Endothelial cell (in vitro differentiated cells): Measurements from ENCODE around the gene MXD4. TPM values are rescaled to one million over a fixed set of nuclear protein-coding genes. Genes with fewer than 3 reads are reported as not detected.
A peak's percentile ranks its signal among the peaks of the same experiment; 100 is the strongest.

Experiments
- DNase-seq: peaks from one replicate; pipeline ENCODE4 v3.0.0; 2021; ENCODE audit warnings: low spot score
- H3K27ac Mint-ChIP-seq: one replicate; pipeline ENCODE4 v1.8.0; 2021; ENCODE audit warnings: mixed read lengths, inconsistent platforms; ENCODE audit not compliant: unreplicated experiment
- H3K27me3 Mint-ChIP-seq: one replicate; pipeline ENCODE4 v1.8.0; 2021; ENCODE audit warnings: mild to moderate bottlenecking, moderate library complexity, mixed read lengths, inconsistent platforms; ENCODE audit not compliant: unreplicated experiment
- H3K36me3 Mint-ChIP-seq: one replicate; pipeline ENCODE4 v1.8.0; 2021; ENCODE audit warnings: mild to moderate bottlenecking, low read depth, mixed read lengths, inconsistent platforms; ENCODE audit not compliant: unreplicated experiment
- H3K4me1 Mint-ChIP-seq: one replicate; pipeline ENCODE4 v1.8.0; 2021; ENCODE audit warnings: mild to moderate bottlenecking, mixed read lengths, inconsistent platforms; ENCODE audit not compliant: unreplicated experiment
- H3K4me3 Mint-ChIP-seq: one replicate; pipeline ENCODE4 v1.8.0; 2021; ENCODE audit warnings: mild to moderate bottlenecking, mixed read lengths, inconsistent platforms; ENCODE audit not compliant: unreplicated experiment
- H3K9me3 Mint-ChIP-seq: one replicate; pipeline ENCODE4 v1.8.0; 2021; ENCODE audit warnings: mixed read lengths, inconsistent platforms; ENCODE audit not compliant: unreplicated experiment
- total RNA-seq: library from RNA; stranded (reverse); fragmentation: NEBNext Ultra II Directional; extraction: Animal tissue kit (Norgen Biotek cat#: 25700); gene quantifications from one replicate; pipeline ENCODE4 v1.2.1, GENCODE V29; 2021; ENCODE audit not compliant: unreplicated experiment
- TF ChIP-seq, protein P1 (sequence below): fragments of 200-600 bp; sonication (generic); IDR thresholded peaks from one replicate; pipeline ENCODE4 v1.5.0; 2021; ENCODE audit warnings: antibody characterized with exemption; ENCODE audit not compliant: unreplicated experiment

The MXD4 gene
- total RNA-seq, 1 donor from 2014 or later, result 93.5 TPM

DNA sequence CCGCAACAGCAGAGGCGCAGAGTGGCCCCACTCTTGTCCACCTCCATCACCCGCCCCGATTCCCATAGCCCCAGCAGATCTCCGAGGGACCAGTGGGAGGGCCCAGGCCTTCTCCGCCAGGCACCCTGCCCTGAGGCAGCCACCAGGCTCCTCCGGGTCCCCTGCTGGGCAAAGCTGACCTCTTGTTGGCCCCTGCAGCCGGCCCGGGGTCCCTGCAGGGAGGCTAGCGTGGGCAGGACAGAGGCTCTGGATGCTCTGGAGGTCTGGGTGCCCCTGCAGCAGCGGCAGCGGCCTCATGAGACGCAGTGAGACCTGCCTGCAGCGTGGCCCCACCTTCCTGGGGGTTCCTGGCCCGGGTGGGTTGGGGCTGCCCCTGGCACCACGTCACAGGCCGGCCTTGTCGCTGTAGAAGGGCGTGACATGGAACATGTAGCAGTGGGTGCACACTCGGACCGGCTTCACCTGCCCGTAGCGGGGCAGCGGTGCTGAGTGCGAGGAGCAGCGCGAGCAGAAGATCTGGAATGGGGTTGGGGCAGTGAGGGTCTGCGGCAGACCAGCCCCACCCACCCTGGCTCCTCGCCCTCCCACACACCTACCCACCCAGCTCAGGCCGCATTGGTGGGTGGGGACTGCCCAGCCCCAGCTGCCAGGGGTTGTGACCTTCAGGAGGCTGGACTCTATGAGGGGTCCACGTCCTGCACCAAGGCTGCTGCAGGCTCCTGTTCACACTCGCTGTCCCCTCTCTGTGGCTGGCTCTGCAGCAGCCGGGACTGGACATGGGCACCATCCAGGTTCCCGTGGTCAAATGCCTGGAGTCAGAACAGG lies 8.6 kb upstream of the MXD4 start:
- Mint-ChIP-seq H3K27me3 (peaks cover 14% of the 10 kb centered on the region), H3K27ac (no peak overlapping the region), H3K4me1 (no peaks in the 10 kb centered on the region), H3K9me3 (no peaks in the 10 kb centered on the region), H3K36me3 (peaks cover 4% of the 10 kb centered on the region), H3K4me3 (no peak overlapping the region)
- no peak for DNase-seq
- TF ChIP-seq, protein P1, sequence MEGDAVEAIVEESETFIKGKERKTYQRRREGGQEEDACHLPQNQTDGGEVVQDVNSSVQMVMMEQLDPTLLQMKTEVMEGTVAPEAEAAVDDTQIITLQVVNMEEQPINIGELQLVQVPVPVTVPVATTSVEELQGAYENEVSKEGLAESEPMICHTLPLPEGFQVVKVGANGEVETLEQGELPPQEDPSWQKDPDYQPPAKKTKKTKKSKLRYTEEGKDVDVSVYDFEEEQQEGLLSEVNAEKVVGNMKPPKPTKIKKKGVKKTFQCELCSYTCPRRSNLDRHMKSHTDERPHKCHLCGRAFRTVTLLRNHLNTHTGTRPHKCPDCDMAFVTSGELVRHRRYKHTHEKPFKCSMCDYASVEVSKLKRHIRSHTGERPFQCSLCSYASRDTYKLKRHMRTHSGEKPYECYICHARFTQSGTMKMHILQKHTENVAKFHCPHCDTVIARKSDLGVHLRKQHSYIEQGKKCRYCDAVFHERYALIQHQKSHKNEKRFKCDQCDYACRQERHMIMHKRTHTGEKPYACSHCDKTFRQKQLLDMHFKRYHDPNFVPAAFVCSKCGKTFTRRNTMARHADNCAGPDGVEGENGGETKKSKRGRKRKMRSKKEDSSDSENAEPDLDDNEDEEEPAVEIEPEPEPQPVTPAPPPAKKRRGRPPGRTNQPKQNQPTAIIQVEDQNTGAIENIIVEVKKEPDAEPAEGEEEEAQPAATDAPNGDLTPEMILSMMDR, result no peak

DNA sequence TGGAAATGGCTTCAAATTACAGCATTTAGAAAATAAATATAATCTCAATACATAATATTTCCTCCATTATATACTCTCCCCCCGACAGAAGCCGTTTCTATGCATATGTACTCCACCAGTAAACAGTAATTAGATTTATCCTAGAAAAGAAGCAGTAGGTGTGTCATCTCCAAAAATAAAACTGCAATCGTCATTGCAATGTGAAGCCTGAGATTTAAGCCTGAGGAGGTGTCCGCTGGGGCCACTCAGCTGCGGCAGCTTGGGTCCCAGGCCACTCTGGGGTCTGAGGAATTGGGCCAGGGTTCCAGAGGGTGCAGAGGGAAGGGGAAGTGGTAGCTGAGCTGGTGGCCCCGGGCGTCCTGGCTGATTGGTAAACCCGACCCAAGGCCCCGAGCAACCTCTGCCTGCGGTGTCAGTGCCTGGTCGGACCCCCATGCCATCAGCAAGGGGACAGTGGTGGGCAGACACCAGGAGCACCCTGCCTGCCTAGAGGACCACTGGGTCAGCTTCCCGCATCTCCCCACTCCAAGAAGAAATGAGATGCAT lies 7.8 kb upstream of the MXD4 start:
- TF ChIP-seq, protein P1, result no peak
- Mint-ChIP-seq H3K27me3 (peaks cover 14% of the 10 kb centered on the region), H3K36me3 (peaks cover 4% of the 10 kb centered on the region), H3K4me3 (no peak overlapping the region), H3K4me1 (no peaks in the 10 kb centered on the region), H3K9me3 (no peaks in the 10 kb centered on the region), H3K27ac (peak overlapping the region; percentile 52)
- no peak for DNase-seq

DNA sequence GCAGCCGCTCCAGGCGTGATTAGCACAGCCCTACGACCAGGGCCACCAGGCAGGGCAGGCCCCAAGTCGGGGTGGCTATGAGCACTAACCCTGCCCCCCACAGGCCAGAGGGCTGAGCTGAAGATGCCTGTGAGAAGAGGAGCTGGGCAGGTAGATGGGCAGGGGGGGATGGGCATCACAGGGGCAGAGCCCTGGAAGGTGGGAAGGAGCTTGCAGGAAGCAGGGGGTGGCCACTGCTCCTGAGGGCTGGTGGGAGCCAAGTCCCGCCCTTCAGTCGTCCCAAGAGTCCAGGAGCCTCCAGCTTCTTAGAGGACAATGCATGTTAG lies 7.3 kb upstream of the MXD4 start:
- Mint-ChIP-seq H3K9me3 (no peaks in the 10 kb centered on the region), H3K36me3 (peaks cover 4% of the 10 kb centered on the region), H3K27me3 (peaks cover 10% of the 10 kb centered on the region), H3K4me3 (no peak overlapping the region), H3K27ac (no peak overlapping the region), H3K4me1 (no peaks in the 10 kb centered on the region)
- TF ChIP-seq, protein P1, result no peak
- DNase-seq, result no peak

DNA sequence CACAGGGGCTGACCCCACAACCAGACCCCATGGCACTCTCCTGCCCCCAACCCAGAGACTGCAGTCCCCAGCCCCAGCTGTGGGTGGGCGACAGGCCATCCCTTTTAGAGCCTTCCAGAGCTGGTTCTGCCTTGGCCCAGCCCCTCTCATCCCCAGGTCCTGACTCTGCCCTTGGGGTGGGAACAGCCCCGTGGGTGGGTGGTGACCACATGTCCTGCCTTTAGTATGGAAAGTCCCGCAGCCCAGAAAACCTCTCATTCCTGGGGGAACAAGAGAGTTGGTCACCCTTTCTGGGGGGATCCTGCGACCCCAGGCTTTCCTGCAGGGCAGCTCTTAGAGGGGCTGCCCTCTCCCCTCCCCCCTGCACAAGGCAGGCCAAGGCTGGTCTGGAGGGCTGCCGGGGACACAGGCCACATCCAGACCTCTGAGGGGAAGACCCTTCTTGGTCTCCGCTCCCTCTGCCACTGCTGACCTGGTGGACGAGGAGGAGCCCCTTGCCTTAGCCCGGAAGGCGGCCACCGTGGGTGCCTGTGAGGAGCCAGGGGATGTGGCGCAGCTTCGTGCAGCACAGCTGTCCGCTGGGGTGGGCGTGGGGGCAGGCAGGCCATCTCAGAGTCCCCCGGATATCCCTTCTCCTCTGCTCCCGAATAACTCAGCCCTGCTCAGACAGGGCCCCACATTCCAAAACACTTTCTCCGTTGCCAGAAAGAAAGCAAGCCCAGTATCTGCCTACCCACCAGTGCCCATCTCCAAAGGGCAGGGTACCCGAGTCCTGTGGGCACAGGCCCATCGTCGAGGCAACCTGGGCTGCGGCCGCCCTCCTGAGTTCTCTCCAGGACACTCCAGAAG lies 6.7 kb upstream of the MXD4 start:
- no peaks in the 10 kb centered on the region for H3K9me3 Mint-ChIP-seq
- peaks cover 4% of the 10 kb centered on the region for H3K36me3 Mint-ChIP-seq
- no peaks in the 10 kb centered on the region for H3K4me1 Mint-ChIP-seq
- H3K27me3 Mint-ChIP-seq, result peaks cover 14% of the 10 kb centered on the region
- no peak for DNase-seq
- TF ChIP-seq, protein P1, result no peak
- no peak overlapping the region for H3K4me3 Mint-ChIP-seq
- no peak overlapping the region for H3K27ac Mint-ChIP-seq

DNA sequence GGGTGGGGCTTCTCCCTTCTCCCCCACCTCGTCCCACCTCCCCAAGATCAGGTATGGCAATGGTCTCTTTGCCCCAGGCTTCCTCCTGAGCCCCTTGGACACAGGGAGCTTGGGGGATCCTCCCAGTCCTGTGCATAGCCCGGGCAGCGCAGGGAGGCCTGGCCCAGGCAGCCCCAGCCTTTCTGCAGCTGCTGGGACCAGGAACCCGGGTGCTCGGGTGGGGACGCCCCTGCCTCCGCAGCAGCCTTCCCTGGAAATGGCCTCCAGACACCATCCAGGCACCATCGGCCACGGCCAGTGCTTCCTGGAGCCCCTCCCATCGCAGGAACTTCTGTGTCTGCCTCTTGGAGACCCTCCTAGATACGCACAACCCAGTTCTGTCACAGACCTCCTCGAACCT lies 5.9 kb upstream of the MXD4 start:
- H3K27me3 Mint-ChIP-seq, result peaks cover 15% of the 10 kb centered on the region
- H3K27ac Mint-ChIP-seq, result no peak overlapping the region

More for the DNA sequence above, 5.9 kb upstream of the MXD4 start:
- H3K9me3 Mint-ChIP-seq, result no peaks in the 10 kb centered on the region
- H3K36me3 Mint-ChIP-seq, result peaks cover 4% of the 10 kb centered on the region
- no peak overlapping the region for H3K4me3 Mint-ChIP-seq
- H3K4me1 Mint-ChIP-seq, result no peaks in the 10 kb centered on the region
- DNase-seq, result no peak
- TF ChIP-seq, protein P1, result no peak
